NT2/D1 (cell line): ENCODE measurements around the gene PAK2.

Source experiments
- SUZ12 ChIP-seq: IDR thresholded peaks from 2 replicates; pipeline ENCODE4 v1.6.1; 2011; ENCODE audit not compliant: insufficient read length, insufficient read depth; ENCODE audit errors: extremely low read depth
- YY1 ChIP-seq: IDR thresholded peaks from 2 replicates; pipeline ENCODE4 v1.6.1; 2011; ENCODE audit not compliant: insufficient read length, insufficient read depth
- ZNF274 ChIP-seq: IDR thresholded peaks from 2 replicates; pipeline ENCODE4 v1.6.1; 2011; ENCODE audit warnings: mild to moderate bottlenecking, low read depth, low read length

GRCh38 chr3:196821806-196822355 lies 82.2 kb downstream of the PAK2 start:
- TF ChIP-seq SUZ12: no peak
- no peak for TF ChIP-seq YY1
- no peak for TF ChIP-seq ZNF274
